Suprapubic skin (tissue), 4 donors: ENCODE results near the gene P2RY12. TPM values are rescaled to one million over a fixed set of nuclear protein-coding genes. Genes with fewer than 3 reads are reported as not detected.
"Not testable (repeated sequence)": the region's sequence is repeated elsewhere in the genome, so short reads cannot be mapped to it uniquely, and the experiment has no call there.

Experiments
- DNase-seq, 2 donors: peaks; one replicate each; pipeline ENCODE4 v3.0.0-alpha.2; 2019; ENCODE audit warnings: low spot score in 2 of 2
- H3K27ac ChIP-seq: fragments of 200-600 bp; sonication (generic); one replicate; pipeline ENCODE4 v1.5.1; 2019
- H3K27me3 ChIP-seq: fragments of 200-600 bp; sonication (generic); one replicate; pipeline ENCODE4 v1.5.1; 2019
- H3K36me3 ChIP-seq: fragments of 200-600 bp; sonication (generic); one replicate; pipeline ENCODE4 v1.5.1; 2019
- H3K4me1 ChIP-seq: fragments of 200-600 bp; sonication (generic); one replicate; pipeline ENCODE4 v1.5.1; 2019
- H3K4me3 ChIP-seq: fragments of 200-600 bp; sonication (generic); one replicate; pipeline ENCODE4 v1.5.1; 2019; ENCODE audit warnings: mild to moderate bottlenecking
- H3K9me3 ChIP-seq: fragments of 200-600 bp; sonication (generic); one replicate; pipeline ENCODE4 v1.5.1; 2019
- CTCF ChIP-seq, 2 donors: fragments of 200-600 bp in 1 of 2; fragments of 450-650 bp in 1 of 2; sonication (generic) in 1 of 2; IDR thresholded peaks; one replicate each; pipeline ENCODE4 v1.5.1; 2016 to 2019; ENCODE audit warnings: antibody characterized with exemption in 2 of 2, mild to moderate bottlenecking in 1 of 2, moderate library complexity in 1 of 2
- EP300 ChIP-seq: sonication (generic); formaldehyde crosslinking; IDR thresholded peaks from one replicate; pipeline ENCODE4 v1.6.1; 2017; ENCODE audit warnings: antibody characterized with exemption
- POLR2A ChIP-seq, 2 donors: fragments of 450-650 bp; IDR thresholded peaks; one replicate each; pipeline ENCODE4 v1.6.1; 2017; ENCODE audit warnings: antibody characterized with exemption in 2 of 2, mild to moderate bottlenecking in 2 of 2, moderate library complexity in 2 of 2
- POLR2AphosphoS5 ChIP-seq, 3 donors: sonication (generic); formaldehyde crosslinking; IDR thresholded peaks; one replicate each; pipeline ENCODE4 v1.6.1; 2017; ENCODE audit warnings: antibody characterized with exemption in 3 of 3
- WGBS: methylation state at CpG from one replicate; pipeline ENCODE4 v1.1.5; 2018; 5-methylcytosine and 5-hydroxymethylcytosine counted together
- total RNA-seq, 4 donors: library from RNA; depleted of rRNA; stranded (reverse); fragments of >200 nt; gene quantifications; one replicate each; pipeline ENCODE4 v1.1.0, GENCODE V29; 2016

Gene P2RY12
- total RNA-seq, 4 donors from 2014 or later, result 1.2 TPM; not detected in 3

GRCh38 chr3:151393941-151394340, 9.4 kb upstream of the P2RY12 start:
- Histone ChIP-seq H3K27me3 (no peaks in the 10 kb centered on the region), H3K27ac (no peak overlapping the region), H3K9me3 (no peaks in the 10 kb centered on the region), H3K4me1 (peaks cover 3% of the 10 kb centered on the region), H3K36me3 (no peaks in the 10 kb centered on the region), H3K4me3 (no peak overlapping the region)
- DNase-seq, result no peak
- WGBS, result 54% methylated on average over 4 of the region's 4 CpGs
- TF ChIP-seq POLR2A (IDR thresholded peaks at IDR 0.05) (no peak), CTCF (IDR thresholded peaks at IDR 0.05) (no peak), EP300 (no peak), POLR2AphosphoS5 (IDR thresholded peaks at IDR 0.05) (no peak)

GRCh38 chr3:151393146-151393830, 8.7 kb upstream of the P2RY12 start:
- no peak overlapping the region for H3K27ac ChIP-seq
- no peak overlapping the region for H3K4me3 ChIP-seq
- DNase-seq, result no peak
- H3K27me3 ChIP-seq, result no peaks in the 10 kb centered on the region
- no peaks in the 10 kb centered on the region for H3K36me3 ChIP-seq
- 83% methylated on average over 3 of the region's 3 CpGs for WGBS
- TF ChIP-seq POLR2A (IDR thresholded peaks at IDR 0.05), result no peak
- TF ChIP-seq EP300, result no peak
- TF ChIP-seq POLR2AphosphoS5 (IDR thresholded peaks at IDR 0.05), result no peak
- no peak for TF ChIP-seq CTCF (IDR thresholded peaks at IDR 0.05)
- H3K9me3 ChIP-seq, result no peaks in the 10 kb centered on the region
- peaks cover 3% of the 10 kb centered on the region for H3K4me1 ChIP-seq

- H3K27ac ChIP-seq, H3K27me3 ChIP-seq, H3K36me3 ChIP-seq, DNase-seq, H3K4me1 ChIP-seq, H3K9me3 ChIP-seq, H3K4me3 ChIP-seq: not testable (repeated sequence)
- 92% methylated on average over 3 of the region's 3 CpGs for WGBS
Observed at GRCh38 chr3:151392191-151392590, 7.6 kb upstream of the P2RY12 start.

GRCh38 chr3:151391720-151392119, 7.2 kb upstream of the P2RY12 start:
- TF ChIP-seq CTCF (IDR thresholded peaks at IDR 0.05) (no peak), POLR2AphosphoS5 (IDR thresholded peaks at IDR 0.05) (no peak), EP300 (no peak), POLR2A (IDR thresholded peaks at IDR 0.05) (no peak)
- Histone ChIP-seq H3K9me3 (no peaks in the 10 kb centered on the region), H3K4me3 (no peak overlapping the region), H3K27ac (no peak overlapping the region), H3K4me1 (peaks cover 3% of the 10 kb centered on the region), H3K27me3 (no peaks in the 10 kb centered on the region), H3K36me3 (no peaks in the 10 kb centered on the region)
- no peak for DNase-seq
- 67% methylated on average over 2 of the region's 2 CpGs for WGBS

GRCh38 chr3:151387842-151388241, 3.3 kb upstream of the P2RY12 start:
- H3K4me3 ChIP-seq, result no peak overlapping the region
- H3K36me3 ChIP-seq, result no peaks in the 10 kb centered on the region
- H3K9me3 ChIP-seq, result no peaks in the 10 kb centered on the region
- H3K27me3 ChIP-seq, result no peaks in the 10 kb centered on the region
- H3K4me1 ChIP-seq, result peaks cover 24% of the 10 kb centered on the region
- TF ChIP-seq EP300, result no peak
- no peak for TF ChIP-seq POLR2AphosphoS5 (IDR thresholded peaks at IDR 0.05)
- TF ChIP-seq POLR2A (IDR thresholded peaks at IDR 0.05), result no peak
- no peak for TF ChIP-seq CTCF (IDR thresholded peaks at IDR 0.05)
- no peak overlapping the region for H3K27ac ChIP-seq
- DNase-seq, result no peak
- WGBS, result 88% methylated on average over 9 of the region's 9 CpGs

GRCh38 chr3:151387432-151387831, 2.9 kb upstream of the P2RY12 start:
- no peak for TF ChIP-seq POLR2A (IDR thresholded peaks at IDR 0.05)
- no peak for TF ChIP-seq CTCF (IDR thresholded peaks at IDR 0.05)
- TF ChIP-seq EP300, result no peak
- no peak for TF ChIP-seq POLR2AphosphoS5 (IDR thresholded peaks at IDR 0.05)
- DNase-seq, result no peak
- Histone ChIP-seq H3K27ac (no peak overlapping the region), H3K9me3 (no peaks in the 10 kb centered on the region), H3K36me3 (no peaks in the 10 kb centered on the region), H3K4me3 (no peak overlapping the region), H3K4me1 (peaks cover 24% of the 10 kb centered on the region), H3K27me3 (no peaks in the 10 kb centered on the region)
- 87% methylated on average over 5 of the region's 5 CpGs for WGBS
